DND-41 (cell line): Measurements from ENCODE around the gene HHIP.

Source experiments
- ATAC-seq: fragments of 200-7000 bp; cut with Tn5 transposase; 3 replicates; pipeline ENCODE4 v1.9.1; 2021; ENCODE audit warnings: low read depth; ENCODE audit not compliant: insufficient read depth
- DNase-seq: peaks from one replicate; pipeline ENCODE4 v3.0.0-alpha.2; 2020
- H2AFZ ChIP-seq: 2 replicates; pipeline ENCODE4 v1.6.0; 2012; ENCODE audit warnings: low read depth, low read length
- H3K27ac ChIP-seq: 2 replicates; pipeline ENCODE4 v1.5.1; 2012; ENCODE audit warnings: low read length, inconsistent platforms
- H3K27me3 ChIP-seq: fragments of 200-600 bp; sonication (generic); 2 replicates; pipeline ENCODE4 v1.6.0; 2012; ENCODE audit warnings: low read length, mild to moderate bottlenecking, inconsistent platforms; ENCODE audit not compliant: insufficient read depth, poor library complexity
- H3K36me3 ChIP-seq: 2 replicates; pipeline ENCODE4 v1.5.1; 2012; ENCODE audit warnings: low read length, inconsistent platforms; ENCODE audit not compliant: insufficient read depth
- H3K4me1 ChIP-seq: 2 replicates; pipeline ENCODE4 v1.5.1; 2012; ENCODE audit warnings: mild to moderate bottlenecking, low read length; ENCODE audit not compliant: insufficient read depth
- H3K4me2 ChIP-seq: 2 replicates; pipeline ENCODE4 v1.6.0; 2012; ENCODE audit warnings: mild to moderate bottlenecking, moderate library complexity, low read length, inconsistent platforms; ENCODE audit not compliant: insufficient read depth
- H3K4me3 ChIP-seq, 2 experiments: fragments of 200-600 bp in 1 of 2; shearing (Covaris generic) in 1 of 2; 2 replicates each; pipeline ENCODE4 v1.5.1; 2012 to 2016; ENCODE audit warnings: inconsistent platforms in 2 of 2, low read length in 2 of 2, mild to moderate bottlenecking in 2 of 2, low read depth in 1 of 2, moderate library complexity in 1 of 2
- H3K79me2 ChIP-seq: 2 replicates; pipeline ENCODE4 v1.6.0; 2012; ENCODE audit warnings: low read length, inconsistent platforms; ENCODE audit not compliant: insufficient read depth
- H3K9ac ChIP-seq: 2 replicates; pipeline ENCODE4 v1.6.0; 2012; ENCODE audit warnings: low read depth, mild to moderate bottlenecking, inconsistent platforms, low read length, moderate library complexity
- H3K9me3 ChIP-seq: 2 replicates; pipeline ENCODE4 v1.5.1; 2012; ENCODE audit warnings: low read length, moderate library complexity, mild to moderate bottlenecking, inconsistent platforms; ENCODE audit not compliant: insufficient read depth, severe bottlenecking
- H4K20me1 ChIP-seq: 2 replicates; pipeline ENCODE4 v1.6.0; 2012; ENCODE audit warnings: low read length; ENCODE audit not compliant: insufficient read depth
- CTCF ChIP-seq: IDR thresholded peaks from 2 replicates; pipeline ENCODE4 v1.5.1; 2012; ENCODE audit warnings: borderline replicate concordance, low read length, moderate library complexity, mild to moderate bottlenecking; ENCODE audit not compliant: poor library complexity, severe bottlenecking; ENCODE audit errors: extremely low read depth
- EZH2 ChIP-seq: IDR thresholded peaks from 3 replicates; pipeline ENCODE4 v1.6.1; 2012; ENCODE audit warnings: borderline replicate concordance, low read depth, mild to moderate bottlenecking, moderate library complexity, low read length, inconsistent platforms; ENCODE audit not compliant: severe bottlenecking

The HHIP gene

DNA sequence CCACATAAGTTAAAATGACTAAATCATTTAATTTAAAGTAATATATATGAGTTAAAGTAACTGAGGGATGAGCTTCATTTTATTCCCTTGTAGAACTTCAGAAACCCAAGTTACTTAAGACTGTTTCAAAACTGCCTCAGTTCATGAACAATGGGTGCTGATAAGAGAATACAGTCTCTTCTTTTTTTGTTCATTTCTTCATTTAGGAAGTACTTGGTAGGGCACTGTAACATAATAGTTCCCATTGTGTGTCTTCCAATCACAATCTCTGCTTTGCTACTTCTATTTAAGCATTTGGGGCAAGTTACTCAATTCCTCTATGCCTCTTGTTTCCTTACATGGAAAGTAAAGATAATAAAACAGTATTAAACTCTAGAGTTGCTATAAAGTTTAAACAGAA is 50.4 kb downstream of the HHIP start:
- no peaks in the 10 kb centered on the region for H3K4me1 ChIP-seq
- peaks cover 4% of the 10 kb centered on the region; the same call in 1 of the 2 replicates for H3K36me3 ChIP-seq
- no peak overlapping the region for H3K4me2 ChIP-seq
- no peak for TF ChIP-seq EZH2
- TF ChIP-seq CTCF: no peak
- no peak overlapping the region for H3K4me3 ChIP-seq
- ATAC-seq (no peak), DNase-seq (no peak)
- H4K20me1 ChIP-seq: no peaks in the 10 kb centered on the region; the same call in 1 of the 2 replicates
- H3K9me3 ChIP-seq: no peaks in the 10 kb centered on the region
- no peaks in the 10 kb centered on the region for H3K27me3 ChIP-seq
- H3K9ac ChIP-seq: no peak overlapping the region
- H2AFZ ChIP-seq: no peak overlapping the region
- peaks cover 46% of the 10 kb centered on the region for H3K79me2 ChIP-seq
- no peak overlapping the region for H3K27ac ChIP-seq

- H3K4me3 ChIP-seq: no peak overlapping the region
- no peak for DNase-seq
- H3K36me3 ChIP-seq: peaks cover 4% of the 10 kb centered on the region; the same call in 1 of the 2 replicates
- ATAC-seq: no peak
- TF ChIP-seq CTCF (no peak), EZH2 (no peak)
- no peaks in the 10 kb centered on the region for H3K27me3 ChIP-seq
- H3K4me2 ChIP-seq: no peak overlapping the region
- H3K4me1 ChIP-seq: peaks cover 6% of the 10 kb centered on the region; the same call in 1 of the 2 replicates
- no peak overlapping the region for H3K27ac ChIP-seq
- H3K79me2 ChIP-seq: peaks cover 45% of the 10 kb centered on the region; the same call in 1 of the 2 replicates
- no peak overlapping the region for H3K9ac ChIP-seq
- no peak overlapping the region for H2AFZ ChIP-seq
- H3K9me3 ChIP-seq: no peaks in the 10 kb centered on the region
- H4K20me1 ChIP-seq: no peaks in the 10 kb centered on the region; the same call in 1 of the 2 replicates
These were observed 53.6 kb downstream of the HHIP start for GRCh38 chr4:144699565-144699964.

GRCh38 chr4:144701683-144702233 is 55.8 kb downstream of the HHIP start:
- Histone ChIP-seq H3K4me3 (no peak overlapping the region), H3K36me3 (peaks cover 16% of the 10 kb centered on the region), H3K4me1 (peaks cover 6% of the 10 kb centered on the region; the same call in 1 of the 2 replicates), H3K9ac (no peak overlapping the region), H3K4me2 (no peak overlapping the region), H2AFZ (no peak overlapping the region), H3K79me2 (peaks cover 39% of the 10 kb centered on the region), H4K20me1 (no peaks in the 10 kb centered on the region; the same call in 1 of the 2 replicates), H3K27ac (peak overlapping the region; percentile 39; the same call in 1 of the 2 replicates), H3K27me3 (no peaks in the 10 kb centered on the region), H3K9me3 (no peaks in the 10 kb centered on the region)
- no peak for DNase-seq
- TF ChIP-seq EZH2: no peak
- no peak for TF ChIP-seq CTCF
- peak; percentile 63; the same call in 2 of the 3 replicates for ATAC-seq

GRCh38 chr4:144703494-144703893 is 57.5 kb downstream of the HHIP start:
- no peak for ATAC-seq
- Histone ChIP-seq H2AFZ (no peak overlapping the region), H3K9me3 (no peaks in the 10 kb centered on the region), H3K9ac (no peak overlapping the region), H4K20me1 (no peaks in the 10 kb centered on the region), H3K4me1 (peaks cover 6% of the 10 kb centered on the region; the same call in 1 of the 2 replicates), H3K36me3 (peaks cover 29% of the 10 kb centered on the region), H3K4me3 (no peak overlapping the region), H3K79me2 (peaks cover 34% of the 10 kb centered on the region), H3K27ac (no peak overlapping the region), H3K27me3 (no peaks in the 10 kb centered on the region), H3K4me2 (no peak overlapping the region)
- DNase-seq: no peak
- TF ChIP-seq CTCF: no peak
- TF ChIP-seq EZH2: no peak
